ENCODE data around the gene DMRTB1.

The DMRTB1 gene

GRCh38 chr1:53454019-53454418 is 5.2 kb upstream of the DMRTB1 start:
- Histone ChIP-seq H3K36me3 (no peaks in the 10 kb centered on the region), H3K4me3 (ENCODE audit: low read depth in 1 of 2, low read length in 1 of 2) (no peak overlapping the region), H3K4me1 (ENCODE audit: control insufficient read depth in 1 of 2, insufficient read depth in 1 of 2, low read depth in 1 of 2, low read length in 1 of 2) (no peaks in the 10 kb centered on the region), H3K27me3 (no peaks in the 10 kb centered on the region), H3K27ac (no peak overlapping the region), H3K9me3 (no peaks in the 10 kb centered on the region)
- no peak for TF ChIP-seq CTCF (IDR thresholded peaks at IDR 0.05)

GRCh38 chr1:53455364-53455991 is 3.7 kb upstream of the DMRTB1 start:
- TF ChIP-seq CTCF (IDR thresholded peaks at IDR 0.05), result no peak
- Histone ChIP-seq H3K4me3 (ENCODE audit: low read depth in 1 of 2, low read length in 1 of 2) (no peak overlapping the region), H3K4me1 (ENCODE audit: control insufficient read depth in 1 of 2, insufficient read depth in 1 of 2, low read depth in 1 of 2, low read length in 1 of 2) (no peaks in the 10 kb centered on the region), H3K27me3 (no peaks in the 10 kb centered on the region), H3K9me3 (no peaks in the 10 kb centered on the region), H3K27ac (no peak overlapping the region), H3K36me3 (no peaks in the 10 kb centered on the region)

- H3K9me3 ChIP-seq, result no peaks in the 10 kb centered on the region
- TF ChIP-seq CTCF (IDR thresholded peaks at IDR 0.05), result no peak
- no peaks in the 10 kb centered on the region for H3K27me3 ChIP-seq
- H3K4me1 ChIP-seq (ENCODE audit: control insufficient read depth in 1 of 2, insufficient read depth in 1 of 2, low read depth in 1 of 2, low read length in 1 of 2), result no peaks in the 10 kb centered on the region
- no peak overlapping the region for H3K27ac ChIP-seq
- no peaks in the 10 kb centered on the region for H3K36me3 ChIP-seq
- H3K4me3 ChIP-seq (ENCODE audit: low read depth in 1 of 2, low read length in 1 of 2), result no peak overlapping the region
Observed at GRCh38 chr1:53458634-53459033, 565 bp upstream of the DMRTB1 start.

- Histone ChIP-seq H3K9me3 (no peaks in the 10 kb centered on the region), H3K27me3 (no peaks in the 10 kb centered on the region), H3K27ac (no peak overlapping the region), H3K4me1 (ENCODE audit: control insufficient read depth in 1 of 2, insufficient read depth in 1 of 2, low read depth in 1 of 2, low read length in 1 of 2) (no peaks in the 10 kb centered on the region), H3K36me3 (no peaks in the 10 kb centered on the region), H3K4me3 (ENCODE audit: low read depth in 1 of 2, low read length in 1 of 2) (no peak overlapping the region)
- no peak for TF ChIP-seq CTCF (IDR thresholded peaks at IDR 0.05)
Observed at GRCh38 chr1:53460211-53460634, 1.0 kb downstream of the DMRTB1 start.

GRCh38 chr1:53460666-53461322 is 1.6 kb downstream of the DMRTB1 start:
- no peak for TF ChIP-seq CTCF (IDR thresholded peaks at IDR 0.05)
- Histone ChIP-seq H3K27me3 (no peaks in the 10 kb centered on the region), H3K36me3 (no peaks in the 10 kb centered on the region), H3K27ac (no peak overlapping the region), H3K9me3 (no peaks in the 10 kb centered on the region), H3K4me1 (ENCODE audit: control insufficient read depth in 1 of 2, insufficient read depth in 1 of 2, low read depth in 1 of 2, low read length in 1 of 2) (no peaks in the 10 kb centered on the region), H3K4me3 (ENCODE audit: low read depth in 1 of 2, low read length in 1 of 2) (no peak overlapping the region)
